ENCODE data around the gene TAF1B. TPM values are rescaled to one million over a fixed set of nuclear protein-coding genes. Genes with fewer than 3 reads are reported as not detected.
A peak's percentile ranks its signal among the peaks of the same experiment; 100 is the strongest.

Gene TAF1B
- total RNA-seq, 6 experiments from 2014 or later = 4.8 to 8.1 (median 6.6) TPM

- H3K4me1 ChIP-seq = no peaks in the 10 kb centered on the region
- WGBS (ENCODE audit: insufficient coverage, low coverage, low lambda C conversion rate, missing lambda C conversion rate) = 20% methylated on average over 2 of the region's 3 CpGs
- ATAC-seq = peak in 1 of 4 donors; percentile 78
These were observed 101.1 kb downstream of the TAF1B start for GRCh38 chr2:9944330-9944758.

DNA sequence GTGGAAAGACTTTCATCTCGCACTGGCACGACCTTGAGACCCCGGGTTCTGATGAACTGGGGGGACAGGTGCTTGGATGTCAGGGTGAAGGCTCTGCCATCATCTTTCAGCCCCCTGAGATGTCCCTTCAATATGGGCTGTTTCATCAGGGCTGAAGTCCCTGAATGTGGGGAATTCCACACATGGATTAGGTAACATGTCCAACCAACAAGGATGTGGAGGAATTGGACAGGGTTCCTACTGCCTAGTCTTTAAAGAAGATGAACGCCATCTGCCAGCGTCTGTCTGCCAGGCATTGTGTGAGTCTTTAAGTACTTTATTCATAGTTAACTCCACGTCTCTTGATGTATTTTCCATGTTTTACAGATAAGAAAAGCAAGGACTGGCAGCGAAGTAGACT is 102.3 kb downstream of the TAF1B start:
- DNase-seq = no peak
- H3K36me3 ChIP-seq = no peaks in the 10 kb centered on the region
- WGBS (ENCODE audit: insufficient coverage, low coverage, low lambda C conversion rate, missing lambda C conversion rate) = 38% methylated on average over 4 of the region's 7 CpGs
- H3K27ac ChIP-seq = no peak overlapping the region
- no peaks in the 10 kb centered on the region for H3K9me3 ChIP-seq
- TF ChIP-seq CTCF (IDR thresholded peaks at IDR 0.05) (no peak), POLR2A (IDR thresholded peaks at IDR 0.05) (no peak)
- no peaks in the 10 kb centered on the region for H3K27me3 ChIP-seq
- intact Hi-C loops (cut with DNase I) = loop anchor here in 1 of 2 donors (10.0 kb wide), 1 partner anchor 141 kb away; no protein-coding TSS in a partner anchor
- no peaks in the 10 kb centered on the region for H3K4me1 ChIP-seq
- no peak overlapping the region for H3K4me3 ChIP-seq
- ATAC-seq = peak in 2 of 4 donors; percentile 16 to 62

More at GRCh38 chr2:9944330-9944758, 101.1 kb downstream of the TAF1B start:
- no peak for TF ChIP-seq POLR2A (IDR thresholded peaks at IDR 0.05)
- no peak for TF ChIP-seq CTCF (IDR thresholded peaks at IDR 0.05)
- intact Hi-C loops (cut with DNase I) = loop anchor here in 1 of 2 donors (10.0 kb wide), 1 partner anchor 140 kb away; no protein-coding TSS in a partner anchor
- Histone ChIP-seq H3K36me3 (no peaks in the 10 kb centered on the region), H3K4me3 (no peak overlapping the region), H3K9me3 (no peaks in the 10 kb centered on the region), H3K27ac (no peak overlapping the region), H3K27me3 (no peaks in the 10 kb centered on the region)
- no peak for DNase-seq

DNA sequence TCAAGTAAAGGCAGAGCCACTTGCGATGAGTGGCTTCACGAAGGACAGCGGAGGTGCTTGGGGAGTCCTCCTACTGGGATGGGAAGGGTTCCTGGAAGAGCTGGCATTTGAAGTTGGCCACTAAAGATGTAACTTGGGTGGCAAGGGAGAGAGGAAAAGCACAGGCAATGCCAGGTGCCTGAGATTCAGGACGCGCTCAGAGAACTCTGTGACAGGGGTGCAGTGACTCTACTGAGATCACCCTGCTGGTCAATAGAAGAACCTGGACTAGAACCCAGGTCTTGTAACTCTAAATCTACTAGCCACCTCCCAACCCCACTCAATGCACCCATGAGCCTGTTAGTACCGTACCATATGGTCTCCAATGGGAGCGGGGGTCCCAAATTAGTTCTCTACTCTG is 102.8 kb downstream of the TAF1B start:
- Histone ChIP-seq H3K4me3 (no peak overlapping the region), H3K27ac (no peak overlapping the region), H3K27me3 (no peaks in the 10 kb centered on the region), H3K4me1 (no peaks in the 10 kb centered on the region), H3K9me3 (no peaks in the 10 kb centered on the region), H3K36me3 (no peaks in the 10 kb centered on the region)
- intact Hi-C loops (cut with DNase I) = loop anchor here in 1 of 2 donors (10.0 kb wide), 1 partner anchor 141 kb away; no protein-coding TSS in a partner anchor
- no peak for DNase-seq
- no peak for TF ChIP-seq CTCF (IDR thresholded peaks at IDR 0.05)
- no peak for TF ChIP-seq POLR2A (IDR thresholded peaks at IDR 0.05)
- WGBS (ENCODE audit: insufficient coverage, low coverage, low lambda C conversion rate, missing lambda C conversion rate) = 85% methylated on average over 7 of the region's 7 CpGs
- ATAC-seq = no peak

DNA sequence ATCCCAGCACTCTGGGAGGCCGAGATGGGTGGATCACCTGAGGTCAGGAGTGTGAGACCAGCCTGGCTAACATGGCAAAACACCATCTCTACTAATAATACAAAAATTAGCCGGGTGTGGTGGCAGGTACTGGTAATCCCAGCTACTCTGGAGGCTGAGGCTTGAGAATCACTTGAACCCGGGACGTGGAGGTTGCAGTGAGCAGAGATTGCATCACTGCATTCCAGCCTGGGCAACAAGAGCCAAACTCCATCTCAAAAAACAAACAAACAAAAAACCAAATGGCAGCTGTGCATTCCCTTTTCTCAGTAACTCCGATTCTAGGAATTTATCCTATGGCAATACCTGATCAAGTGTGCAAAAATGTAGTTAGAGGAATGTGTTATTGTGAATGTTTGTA is 103.5 kb downstream of the TAF1B start:
- Histone ChIP-seq H3K4me3 (no peak overlapping the region), H3K27ac (no peak overlapping the region), H3K4me1 (no peaks in the 10 kb centered on the region), H3K27me3 (no peaks in the 10 kb centered on the region), H3K9me3 (no peaks in the 10 kb centered on the region), H3K36me3 (no peaks in the 10 kb centered on the region)
- intact Hi-C loops (cut with DNase I) = loop anchor here in 1 of 2 donors (10.0 kb wide), 1 partner anchor 142 kb away; no protein-coding TSS in a partner anchor
- TF ChIP-seq POLR2A (IDR thresholded peaks at IDR 0.05) (no peak), CTCF (IDR thresholded peaks at IDR 0.05) (no peak)
- 60% methylated on average over 4 of the region's 5 CpGs for WGBS (ENCODE audit: insufficient coverage, low coverage, low lambda C conversion rate, missing lambda C conversion rate)
- no peak for ATAC-seq
- DNase-seq = no peak
